K562 (cell line): ENCODE data around the gene TMEM38B. TPM values are rescaled to one million over a fixed set of nuclear protein-coding genes. Genes with fewer than 3 reads are reported as not detected.
A peak's percentile ranks its signal among the peaks of the same experiment; 100 is the strongest.

Experiments used
- ATF1 ChIP-seq, 2 experiments: fragments of 450-650 bp in 1 of 2; IDR thresholded peaks; 2 replicates each; pipeline ENCODE4 v1.6.1; 2016; ENCODE audit warnings: missing compliant biosample characterization in 1 of 2, missing genetic modification characterization in 1 of 2
- ATF3 ChIP-seq, 2 experiments: fragments of 450-650 bp in 1 of 2; sonication (generic) in 1 of 2; formaldehyde crosslinking in 1 of 2; IDR thresholded peaks in 1 of 2; conservative IDR thresholded peaks in 1 of 2; 2 replicates each; pipeline versions ENCODE4 v1.6.1 to v1.8.1; 2016 to 2023; ENCODE audit warnings: mild to moderate bottlenecking in 2 of 2, moderate library complexity in 2 of 2, inconsistent platforms in 1 of 2, missing genetic modification reagents in 1 of 2
- CBX3 ChIP-seq, 2 experiments: IDR thresholded peaks; 1 replicate in 1 of 2; 2 replicates in 1 of 2; pipeline ENCODE4 v1.6.1; 2012; ENCODE audit warnings: inconsistent platforms in 2 of 2, low read length in 2 of 2, borderline replicate concordance in 1 of 2, control low read depth in 1 of 2
- CC2D1A ChIP-seq: fragments of 450-650 bp; IDR thresholded peaks from 2 replicates; pipeline ENCODE4 v1.6.1; 2017; ENCODE audit warnings: mild to moderate bottlenecking
- CEBPB ChIP-seq: fragments of 450-650 bp; IDR thresholded peaks from 2 replicates; pipeline ENCODE4 v1.6.1; 2016; ENCODE audit warnings: missing genetic modification characterization, missing compliant biosample characterization
- ESRRA ChIP-seq: fragments of 450-650 bp; IDR thresholded peaks from 2 replicates; pipeline ENCODE4 v1.6.1; 2014; ENCODE audit warnings: low read depth, mild to moderate bottlenecking, moderate library complexity, borderline replicate concordance
- L3MBTL2 ChIP-seq: fragments of 450-650 bp; IDR thresholded peaks from 2 replicates; pipeline ENCODE4 v1.6.1; 2016; ENCODE audit warnings: mild to moderate bottlenecking, moderate library complexity
- MEIS2 ChIP-seq: fragments of 450-650 bp; IDR thresholded peaks from 2 replicates; pipeline ENCODE4 v1.6.1; 2014; ENCODE audit warnings: mild to moderate bottlenecking; ENCODE audit not compliant: partially characterized antibody
- MYBL2 ChIP-seq, 2 experiments: fragments of 450-650 bp in 1 of 2; sonication (generic) in 1 of 2; formaldehyde crosslinking in 1 of 2; IDR thresholded peaks; 2 replicates each; pipeline versions ENCODE4 v1.6.1 to v1.8.1; 2017 to 2022; ENCODE audit warnings: borderline replicate concordance in 1 of 2, inconsistent platforms in 1 of 2, low read depth in 1 of 2, mild to moderate bottlenecking in 1 of 2, missing genetic modification reagents in 1 of 2, moderate library complexity in 1 of 2
- POLR2AphosphoS5 ChIP-seq: IDR thresholded peaks from 2 replicates; pipeline ENCODE4 v1.6.1; 2011; ENCODE audit warnings: mild to moderate bottlenecking, low read depth, low read length, moderate library complexity; ENCODE audit not compliant: control insufficient read depth, insufficient read depth
- RCOR1 ChIP-seq, 2 experiments: IDR thresholded peaks; 2 replicates each; pipeline ENCODE4 v1.6.1; 2012; ENCODE audit warnings: low read depth in 2 of 2, low read length in 2 of 2, borderline replicate concordance in 1 of 2, improper control_type of control experiment in 1 of 2
- SMAD4 ChIP-seq: fragments of 250-450 bp; sonication (Bioruptor Pico); conservative IDR thresholded peaks from 2 replicates; pipeline ENCODE4 v1.8.0; 2021; ENCODE audit warnings: inconsistent platforms, mild to moderate bottlenecking, moderate library complexity
- SMARCC2 ChIP-seq: fragments of 450-650 bp; IDR thresholded peaks from 2 replicates; pipeline ENCODE4 v1.6.1; 2017; ENCODE audit warnings: antibody characterized with exemption, moderate library complexity, mild to moderate bottlenecking, low read depth
- SNIP1 ChIP-seq: fragments of 450-650 bp; IDR thresholded peaks from 2 replicates; pipeline ENCODE4 v1.7.1; 2017; ENCODE audit warnings: low read depth, mild to moderate bottlenecking
- SPI1 ChIP-seq: IDR thresholded peaks from 2 replicates; pipeline ENCODE4 v1.6.1; 2011; ENCODE audit warnings: low read depth, low read length, control low read depth, borderline replicate concordance
- THAP12 ChIP-seq: fragments of 250-450 bp; sonication (Bioruptor Pico); IDR thresholded peaks from 2 replicates; pipeline ENCODE4 v1.9.0; 2021; ENCODE audit warnings: mild to moderate bottlenecking, inconsistent platforms
- TRIM24 ChIP-seq, 2 experiments: fragments of 450-650 bp; IDR thresholded peaks; 2 replicates each; pipeline ENCODE4 v1.6.1; 2016
- TSC22D4 ChIP-seq: fragments of 450-650 bp; IDR thresholded peaks from 2 replicates; pipeline ENCODE4 v1.6.1; 2016; ENCODE audit warnings: missing genetic modification characterization, missing biosample characterization, control low read depth
- ZNF449 ChIP-seq: fragments of 250-450 bp; sonication (Bioruptor Pico); IDR thresholded peaks from 2 replicates; pipeline ENCODE4 v1.8.0; 2022; ENCODE audit warnings: moderate library complexity, mild to moderate bottlenecking, inconsistent platforms
- ZNF511 ChIP-seq: sonication (generic); formaldehyde crosslinking; IDR thresholded peaks from 2 replicates; pipeline ENCODE4 v1.8.0; 2022; ENCODE audit warnings: mild to moderate bottlenecking, missing genetic modification reagents
- ZNF583 ChIP-seq: fragments of 250-450 bp; sonication (Bioruptor Pico); IDR thresholded peaks from 2 replicates; pipeline ENCODE4 v1.4.0; 2020
- ZNF830 ChIP-seq: fragments of 250-450 bp; sonication (Bioruptor Pico); IDR thresholded peaks from 2 replicates; pipeline ENCODE4 v1.5.0; 2021; ENCODE audit warnings: mild to moderate bottlenecking
- polyA plus RNA-seq, 8 experiments: library from polyadenylated mRNA; depleted of rRNA in 4 of 8; stranded (reverse) in 5 of 8; unstranded in 3 of 8; fragments of >200 nt; fragmentation: Nextera tagmentation in 2 of 8; fragmentation: Illumina TruSeq in 1 of 8; extraction: Ambion mirVana in 2 of 8; extraction: Trizol in 1 of 8; gene quantifications; 2 replicates each; pipeline versions ENCODE4 v1.2.1 to v1.2.3, GENCODE V29; 2011 to 2014; ENCODE audit warnings: inconsistent platforms in 1 of 8, missing spikeins in 1 of 8
- total RNA-seq, 7 experiments: library from RNA; depleted of rRNA in 6 of 7; stranded (reverse); fragments of >200 nt in 6 of 7; fragmentation: Illumina TruSeq in 2 of 7; extraction: Trizol in 2 of 7; gene quantifications; 2 replicates each; pipeline versions ENCODE4 v1.2.1 to v1.2.3, GENCODE V29; 2011 to 2021; ENCODE audit warnings: low replicate concordance in 1 of 7

The TMEM38B gene
- total and polyA plus RNA-seq, 9 of the 15 experiments (the other 6 are each of a cell fraction or from before 2014, with no cell fraction given), result 26.0 to 57.5 (median 38.5) TPM

GRCh38 chr9:105672711-105673234, 21.6 kb upstream of the TMEM38B start (continued):
- TF ChIP-seq THAP12 (CRISPR knock-in tag) (no peak), ESRRA (no peak), ATF1 (CRISPR knock-in tag; IDR thresholded peaks at IDR 0.05) (no peak), ATF1 (tag; IDR thresholded peaks at IDR 0.05) (peak; percentile 62), ZNF830 (CRISPR knock-in tag) (0 out of 2 replicates have a peak, but pooled peaks have one; percentile 51), ZNF449 (CRISPR knock-in tag) (no peak), SMARCC2 (peak; percentile 30; the same call in 1 of the 2 replicates), CBX3 (IDR thresholded peaks at IDR 0.05; ENCODE audit: borderline replicate concordance in 1 of 2, low read length in 2 of 2) (0 out of 3 replicates have a peak, but pooled peaks of 1 of the 2 experiments have one; percentile 25), CC2D1A (peak; percentile 76; the same call in 1 of the 2 replicates), ZNF511 (CRISPR knock-in tag) (no peak), SNIP1 (no peak), POLR2AphosphoS5 (no peak), MEIS2 (peak; percentile 99), L3MBTL2 (peak; percentile 50; the same call in 1 of the 2 replicates), RCOR1 (IDR thresholded peaks at IDR 0.05; ENCODE audit: borderline replicate concordance in 1 of 2, low read depth in 2 of 2, low read length in 2 of 2) (no peak), MYBL2 (IDR thresholded peaks at IDR 0.05; ENCODE audit: low read depth) (peak; percentile 84), MYBL2 (CRISPR knock-in tag; IDR thresholded peaks at IDR 0.05; ENCODE audit: borderline replicate concordance) (no peak), TRIM24 (IDR thresholded peaks at IDR 0.05) (no peak), SPI1 (peak; percentile 99), ATF3 (IDR thresholded peaks at IDR 0.05) (no peak), ATF3 (CRISPR knock-in tag; conservative IDR thresholded peaks at IDR 0.05) (peak; percentile 39; the same call in 1 of the 2 replicates), CEBPB (tag) (peak; percentile 56), ZNF583 (CRISPR knock-in tag) (no peak), TSC22D4 (no peak), SMAD4 (CRISPR knock-in tag) (no peak)
